ENCODE results near the gene MEP1A.

DNA sequence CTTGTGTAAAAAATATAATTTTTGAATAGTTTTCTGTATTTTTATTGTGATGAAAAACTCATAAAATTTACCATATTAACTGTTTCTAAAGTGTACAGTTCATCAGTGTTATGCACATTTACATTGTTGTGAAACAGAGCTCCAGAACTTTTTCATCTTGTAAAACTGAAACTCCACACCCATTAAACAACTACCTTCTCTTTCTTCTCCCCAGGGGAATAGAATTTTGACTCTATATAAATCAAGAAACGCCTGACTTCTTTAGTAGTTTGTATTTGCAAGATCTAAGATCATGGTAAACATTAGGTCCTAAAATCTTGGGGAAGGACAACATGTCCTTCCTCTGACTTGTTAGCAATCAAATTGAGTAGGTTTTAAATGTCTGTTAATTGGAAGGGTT is 37.3 kb upstream of the MEP1A start:
- TF ChIP-seq, protein P1, sequence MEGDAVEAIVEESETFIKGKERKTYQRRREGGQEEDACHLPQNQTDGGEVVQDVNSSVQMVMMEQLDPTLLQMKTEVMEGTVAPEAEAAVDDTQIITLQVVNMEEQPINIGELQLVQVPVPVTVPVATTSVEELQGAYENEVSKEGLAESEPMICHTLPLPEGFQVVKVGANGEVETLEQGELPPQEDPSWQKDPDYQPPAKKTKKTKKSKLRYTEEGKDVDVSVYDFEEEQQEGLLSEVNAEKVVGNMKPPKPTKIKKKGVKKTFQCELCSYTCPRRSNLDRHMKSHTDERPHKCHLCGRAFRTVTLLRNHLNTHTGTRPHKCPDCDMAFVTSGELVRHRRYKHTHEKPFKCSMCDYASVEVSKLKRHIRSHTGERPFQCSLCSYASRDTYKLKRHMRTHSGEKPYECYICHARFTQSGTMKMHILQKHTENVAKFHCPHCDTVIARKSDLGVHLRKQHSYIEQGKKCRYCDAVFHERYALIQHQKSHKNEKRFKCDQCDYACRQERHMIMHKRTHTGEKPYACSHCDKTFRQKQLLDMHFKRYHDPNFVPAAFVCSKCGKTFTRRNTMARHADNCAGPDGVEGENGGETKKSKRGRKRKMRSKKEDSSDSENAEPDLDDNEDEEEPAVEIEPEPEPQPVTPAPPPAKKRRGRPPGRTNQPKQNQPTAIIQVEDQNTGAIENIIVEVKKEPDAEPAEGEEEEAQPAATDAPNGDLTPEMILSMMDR (conservative IDR thresholded peaks at IDR 0.05; ENCODE audit: low read length), result no peak
- TF ChIP-seq EZH2phosphoT487 (IDR thresholded peaks at IDR 0.05; ENCODE audit: borderline replicate concordance), result no peak
